ENCODE measurements around the gene CTRL.

GRCh38 chr16:67909056-67909742 is 22.5 kb downstream of the CTRL start:
- TF ChIP-seq CTCF (conservative IDR thresholded peaks at IDR 0.05 in 1 of 2, IDR thresholded peaks at IDR 0.05 in 1 of 2; ENCODE audit: extremely low read depth in 1 of 2, insufficient read depth in 1 of 2, low read depth in 1 of 2, low read length in 2 of 2) (no peak), EZH2 (IDR thresholded peaks at IDR 0.05; ENCODE audit: borderline replicate concordance, low read length) (no peak)
